Stimulated activated naive CD8-positive, alpha-beta T cell treated with anti-CD3 and anti-CD28 coated beads, Interleukin-15, Interleukin-2, amounts not matched to agents 100 U/mL and 50 U/mL, for 24 hours (primary cell): ENCODE results near the gene DAB1.

Experiments
- ATAC-seq: fragments of 150-1000 bp; cut with Tn5 transposase; one replicate; pipeline ENCODE4 v1.10.0; 2021
- DNase-seq: peaks from one replicate; pipeline ENCODE4 v3.0.0; 2021

DAB1 gene

GRCh38 chr1:57020216-57020615 is 403.6 kb downstream of the DAB1 start:
- no peak for DNase-seq
- ATAC-seq, result no peak

- no peak for ATAC-seq
- no peak for DNase-seq
Measured at GRCh38 chr1:57019236-57019839, 404.5 kb downstream of the DAB1 start.

- ATAC-seq, result no peak
Measured at GRCh38 chr1:57018119-57018518, 405.7 kb downstream of the DAB1 start.

GRCh38 chr1:57017717-57018116 is 406.1 kb downstream of the DAB1 start:
- ATAC-seq, result no peak
- no peak for DNase-seq

More at GRCh38 chr1:57018119-57018518, 405.7 kb downstream of the DAB1 start:
- DNase-seq, result no peak

GRCh38 chr1:57017200-57017599 is 406.7 kb downstream of the DAB1 start:
- ATAC-seq (no peak), DNase-seq (no peak)

GRCh38 chr1:57015071-57015470 is 408.8 kb downstream of the DAB1 start:
- no peak for ATAC-seq
- no peak for DNase-seq

GRCh38 chr1:57013522-57013921 is 410.3 kb downstream of the DAB1 start:
- ATAC-seq (no peak), DNase-seq (no peak)

GRCh38 chr1:57012315-57012714 is 411.5 kb downstream of the DAB1 start:
- DNase-seq (no peak), ATAC-seq (no peak)

GRCh38 chr1:57010511-57010910 is 413.3 kb downstream of the DAB1 start:
- DNase-seq (no peak), ATAC-seq (no peak)

GRCh38 chr1:57007948-57008347 is 415.9 kb downstream of the DAB1 start:
- ATAC-seq (no peak), DNase-seq (no peak)

- no peak for DNase-seq
- ATAC-seq, result no peak
Measured at GRCh38 chr1:57007472-57007871, 416.4 kb downstream of the DAB1 start.

GRCh38 chr1:57003398-57004139 is 420.3 kb downstream of the DAB1 start:
- ATAC-seq (no peak), DNase-seq (no peak)

- DNase-seq (no peak), ATAC-seq (no peak)
Measured at GRCh38 chr1:56995414-56996100, 428.3 kb downstream of the DAB1 start.

- no peak for ATAC-seq
- no peak for DNase-seq
Measured at GRCh38 chr1:56993475-56993874, 430.4 kb downstream of the DAB1 start.

GRCh38 chr1:56992318-56993125 is 431.3 kb downstream of the DAB1 start:
- ATAC-seq (no peak), DNase-seq (no peak)

- DNase-seq (no peak), ATAC-seq (no peak)
Measured at GRCh38 chr1:56991576-56991975, 432.3 kb downstream of the DAB1 start.

GRCh38 chr1:56986397-56986796 is 437.5 kb downstream of the DAB1 start:
- DNase-seq, result no peak
- ATAC-seq, result no peak

GRCh38 chr1:56985857-56986256 is 438.0 kb downstream of the DAB1 start:
- DNase-seq (no peak), ATAC-seq (no peak)

- no peak for DNase-seq
- no peak for ATAC-seq
Measured at GRCh38 chr1:56983484-56983883, 440.4 kb downstream of the DAB1 start.

- ATAC-seq (no peak), DNase-seq (no peak)
Measured at GRCh38 chr1:56979986-56980755, 443.7 kb downstream of the DAB1 start.

- no peak for DNase-seq
- no peak for ATAC-seq
Measured at GRCh38 chr1:56978819-56979218, 445.0 kb downstream of the DAB1 start.

- no peak for DNase-seq
- ATAC-seq, result no peak
Measured at GRCh38 chr1:56977910-56978309, 445.9 kb downstream of the DAB1 start.
